Dermis microvascular lymphatic vessel endothelial cell (primary cell): ENCODE measurements around the gene TRRAP. TPM values are rescaled to one million over a fixed set of nuclear protein-coding genes. Genes with fewer than 3 reads are reported as not detected.
"Not testable (repeated sequence)": the region's sequence is repeated elsewhere in the genome, so short reads cannot be mapped to it uniquely, and the experiment has no call there.

Experiments used
- DNase-seq, 2 donors: peaks; one replicate each; pipeline versions ENCODE4 v3.0.0 to v3.0.0-alpha.2; 2010; ENCODE audit warnings: low read depth in 2 of 2
- total RNA-seq: library from RNA; depleted of rRNA; stranded (reverse); fragments of >200 nt; gene quantifications from 2 replicates; pipeline ENCODE4 v1.2.1, GENCODE V29; 2014

The TRRAP gene
- total RNA-seq: 11.9 and 20.2 TPM in 2 replicates

- DNase-seq: peak; percentile 33 to 83
Measured at GRCh38 chr7:98878365-98879197, at the start of gene TRRAP. Gene TRRAP (plus strand): TSS chr7:98878532. CDS start chr7:98881151, 2,619 bp downstream.

DNA sequence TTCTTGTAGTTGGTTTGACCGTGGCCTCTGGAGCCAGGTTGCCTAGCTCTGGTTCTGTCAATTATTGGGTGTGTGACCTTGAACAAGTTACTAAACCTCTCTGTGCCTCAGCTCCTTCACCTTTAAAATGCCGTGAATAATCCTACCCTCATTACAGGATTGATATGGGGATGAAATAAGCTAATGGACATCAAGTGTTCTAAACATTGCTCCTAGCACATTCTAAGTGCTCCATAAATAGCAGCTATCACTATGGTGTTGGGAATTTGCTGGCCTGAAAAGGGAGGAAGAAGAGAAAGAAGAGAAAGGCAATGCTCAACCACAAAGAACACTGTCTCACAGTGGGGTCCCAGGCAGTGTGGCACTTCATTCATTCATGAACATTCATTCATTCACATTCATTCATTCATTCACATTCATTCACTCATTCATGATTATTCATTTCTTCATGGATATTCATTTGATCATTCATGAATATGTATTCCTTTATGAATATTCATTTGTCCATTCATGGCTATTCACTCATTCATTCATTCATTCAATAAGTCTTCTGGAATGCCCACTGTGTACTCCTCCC, 47.3 kb upstream of the TRRAP start:
- DNase-seq: no peak

DNA sequence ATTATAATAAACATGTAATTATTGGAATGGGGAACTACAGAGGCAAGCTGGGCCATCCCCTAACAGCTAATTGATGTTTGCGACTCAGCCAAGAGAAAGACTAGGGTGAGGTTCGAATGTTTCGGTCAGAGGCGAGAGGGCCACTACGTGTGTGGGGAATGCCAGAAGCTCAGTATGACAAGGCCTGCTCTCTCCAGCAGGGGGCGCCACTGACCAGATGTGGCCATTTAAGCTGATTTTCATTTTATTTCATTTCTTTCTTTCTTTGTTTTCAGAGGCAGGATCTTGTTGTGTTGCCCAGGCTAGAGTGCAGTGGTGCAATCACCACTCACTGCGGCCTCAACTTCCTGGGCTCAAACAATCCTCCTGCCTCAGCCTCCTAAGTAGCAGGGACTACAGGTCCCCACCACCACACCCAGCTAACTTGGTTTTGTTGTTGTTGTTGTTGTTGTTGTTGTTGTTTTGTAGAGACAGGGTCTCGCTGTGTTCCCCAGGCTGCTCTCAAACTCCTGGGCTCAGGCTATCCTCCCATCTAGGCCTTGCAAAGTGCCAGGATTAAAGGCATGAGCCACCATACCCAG, 46.6 kb upstream of the TRRAP start:
- peak in 1 of 2 donors; percentile 33 for DNase-seq

- DNase-seq: no peak
Measured at GRCh38 chr7:98833022-98833421, 45.3 kb upstream of the TRRAP start.

GRCh38 chr7:98834949-98835348, 43.4 kb upstream of the TRRAP start:
- no peak for DNase-seq

DNA sequence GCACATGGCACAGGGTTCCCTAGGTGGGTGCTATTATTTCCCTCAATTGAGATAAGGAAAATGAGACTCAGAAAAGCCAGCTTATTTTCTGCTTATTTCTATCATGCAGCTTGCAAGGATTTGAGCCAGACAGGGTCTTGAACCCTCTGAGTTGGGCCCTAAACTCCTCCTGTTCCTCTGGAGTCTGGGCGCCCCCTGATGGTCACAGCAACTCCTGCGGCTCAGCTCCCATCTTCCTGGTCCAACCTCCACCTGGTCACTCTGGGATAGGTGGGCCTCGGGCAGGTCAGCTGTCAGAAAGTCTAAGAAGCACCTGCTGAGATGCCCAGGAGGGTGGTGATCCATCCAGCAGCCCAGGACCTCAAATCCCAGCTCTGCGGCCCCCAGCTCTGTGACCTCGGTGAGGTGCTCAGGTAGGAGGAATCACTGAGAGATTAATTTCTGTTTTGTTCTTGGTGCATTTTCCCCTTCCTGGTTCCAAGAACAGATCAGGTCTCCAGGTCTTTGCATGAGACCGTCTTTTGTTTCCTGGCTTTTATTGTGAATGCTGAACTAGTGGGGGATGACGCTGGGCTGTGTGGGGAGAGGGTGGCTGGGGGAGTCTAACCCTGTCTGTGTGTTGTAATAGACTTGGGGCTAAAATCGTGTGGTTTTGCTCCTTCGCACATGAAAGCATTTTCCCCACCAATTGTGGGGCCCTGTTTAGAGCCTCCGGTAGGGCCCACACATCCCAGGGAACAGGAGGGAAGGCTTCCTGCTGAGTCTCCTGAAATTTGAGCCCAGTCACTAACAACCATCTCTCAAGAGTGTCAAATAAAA, 41.3 kb upstream of the TRRAP start:
- no peak for DNase-seq

DNA sequence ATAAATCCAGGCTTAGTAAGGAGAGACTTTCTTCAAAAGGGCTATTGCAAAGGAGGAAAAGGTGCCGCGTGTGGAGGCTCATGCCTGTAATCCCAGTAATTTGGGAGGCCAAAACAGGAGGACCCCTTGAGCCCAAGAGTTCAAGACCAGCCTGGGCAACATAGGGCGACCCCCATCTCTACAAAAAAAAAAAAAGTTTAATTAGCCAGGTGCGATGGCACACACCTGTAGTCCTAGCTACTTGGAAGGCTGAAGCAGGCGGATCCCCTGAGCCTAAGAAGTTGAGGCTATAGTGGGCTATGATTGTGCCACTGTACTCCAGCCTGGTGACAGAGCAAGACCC, 40.7 kb upstream of the TRRAP start:
- DNase-seq: no peak

DNA sequence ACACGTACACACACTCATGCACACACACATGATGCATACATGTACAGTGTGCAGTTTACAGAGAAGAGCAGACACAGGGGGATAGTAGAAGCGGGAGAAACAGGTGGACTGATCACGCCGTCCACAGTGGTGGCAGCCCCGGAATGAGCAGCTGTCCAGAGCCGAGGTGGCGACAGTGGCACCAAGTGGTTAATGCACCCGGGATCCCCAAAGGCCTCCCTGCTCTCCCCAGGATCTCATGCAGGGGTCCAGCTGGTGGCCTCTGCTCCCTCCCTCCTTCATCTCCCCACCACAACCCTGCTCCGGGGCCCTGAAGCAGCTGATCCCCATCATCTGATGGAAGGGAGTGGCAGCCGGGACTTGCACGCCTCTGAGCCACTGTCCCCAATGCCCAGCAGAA, 38.2 kb upstream of the TRRAP start:
- no peak for DNase-seq

DNA sequence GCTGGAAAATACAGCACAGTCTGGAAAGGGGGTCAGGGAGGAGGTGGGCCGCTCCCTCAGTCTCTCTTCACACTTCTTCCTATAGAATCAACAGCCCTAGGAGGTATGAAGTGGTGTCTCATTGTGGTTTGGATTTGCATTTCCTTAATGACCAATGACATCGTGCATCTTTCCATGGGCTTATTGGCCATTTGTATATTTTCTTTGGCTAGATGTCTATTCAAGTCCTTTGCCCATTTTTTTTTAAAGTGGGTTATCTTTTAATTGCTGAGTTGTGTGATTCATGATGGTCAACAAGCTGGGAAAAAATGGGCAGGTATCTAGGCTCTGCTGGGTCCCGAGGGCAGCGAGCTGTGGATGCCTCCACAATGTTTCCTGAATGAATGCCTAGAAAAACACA, 37.6 kb upstream of the TRRAP start:
- no peak for DNase-seq

- DNase-seq: peak in 1 of 2 donors; percentile 46
Measured at GRCh38 chr7:98841179-98841997, 36.9 kb upstream of the TRRAP start.

- DNase-seq: not testable (repeated sequence)
Measured at GRCh38 chr7:98842552-98842951, 35.8 kb upstream of the TRRAP start.

DNA sequence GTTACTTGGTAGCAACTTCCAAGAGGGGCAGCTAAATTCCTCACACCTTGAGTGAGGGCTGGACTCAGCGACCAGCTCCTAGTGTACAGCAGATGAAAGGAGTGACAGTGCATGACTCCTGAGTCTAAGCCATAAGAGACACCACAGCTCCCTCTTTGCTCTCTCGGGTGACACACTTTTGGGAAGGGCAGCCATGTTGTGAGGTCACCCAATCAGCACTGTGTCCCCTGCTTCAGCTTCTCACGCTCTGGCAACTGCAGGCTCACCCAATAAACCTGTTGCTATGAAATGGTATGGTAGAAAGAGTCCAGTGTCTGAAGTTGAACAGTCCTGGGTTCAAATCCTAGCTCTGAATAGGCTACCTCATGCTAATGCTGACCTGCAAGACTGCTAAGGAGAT, 29.4 kb upstream of the TRRAP start:
- no peak for DNase-seq

DNA sequence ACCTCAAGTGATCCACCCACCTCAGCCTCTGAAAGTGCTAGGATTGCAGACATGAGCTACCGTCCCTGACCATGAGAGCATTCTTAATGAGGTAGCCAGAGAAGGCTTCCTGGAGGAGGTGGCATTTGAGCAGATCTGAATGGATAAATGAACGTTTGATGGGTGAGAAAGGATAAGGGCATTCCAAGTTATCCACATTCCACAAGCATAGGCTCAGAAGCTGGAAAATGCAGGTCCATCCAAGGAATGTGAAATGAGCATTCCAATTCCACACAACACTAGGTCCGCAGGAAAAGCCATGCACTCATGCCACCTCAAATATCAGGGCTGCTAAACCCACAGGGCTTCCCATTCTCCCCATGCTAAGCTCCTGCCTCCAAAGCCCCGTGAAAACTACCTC, 25.5 kb upstream of the TRRAP start:
- DNase-seq: no peak

DNA sequence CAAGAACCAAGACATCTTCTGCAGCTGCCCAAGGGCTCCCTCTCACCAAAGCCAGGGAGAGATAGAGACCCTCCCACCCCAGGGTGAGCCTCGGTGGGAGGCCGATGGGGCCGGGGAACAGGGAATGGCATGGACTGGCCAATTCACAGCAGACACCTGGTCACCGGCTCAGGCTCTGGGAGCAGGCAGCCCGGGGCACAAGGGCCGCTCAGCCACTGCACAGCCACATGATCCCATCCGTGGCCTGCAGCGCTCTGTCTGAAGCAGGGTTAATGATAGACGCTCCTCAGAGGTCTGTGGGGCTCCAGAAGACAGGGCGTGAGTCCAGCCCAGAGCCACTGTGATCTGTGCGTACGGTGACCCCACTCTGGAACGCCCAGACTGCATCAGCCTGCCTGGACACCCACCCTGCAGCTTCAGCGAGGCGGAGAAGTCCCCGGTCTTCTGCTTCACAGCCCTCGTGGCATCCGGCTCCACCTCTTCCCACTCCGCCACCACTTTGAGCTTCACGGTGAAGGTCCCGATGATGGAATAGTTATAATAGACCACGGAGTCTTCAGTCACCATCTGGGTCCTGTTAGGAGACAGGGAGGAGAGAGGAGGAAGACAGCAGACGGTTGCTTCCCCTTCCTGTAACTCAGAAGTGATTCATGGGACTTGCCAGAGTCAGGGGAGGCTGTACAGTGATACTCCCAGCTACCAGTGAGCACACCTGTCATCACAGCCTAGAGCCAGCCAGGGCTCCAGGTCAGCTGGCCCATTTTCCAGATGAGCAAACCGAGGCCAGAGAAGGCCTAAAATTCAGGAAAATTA, 22.5 kb upstream of the TRRAP start:
- no peak for DNase-seq

DNA sequence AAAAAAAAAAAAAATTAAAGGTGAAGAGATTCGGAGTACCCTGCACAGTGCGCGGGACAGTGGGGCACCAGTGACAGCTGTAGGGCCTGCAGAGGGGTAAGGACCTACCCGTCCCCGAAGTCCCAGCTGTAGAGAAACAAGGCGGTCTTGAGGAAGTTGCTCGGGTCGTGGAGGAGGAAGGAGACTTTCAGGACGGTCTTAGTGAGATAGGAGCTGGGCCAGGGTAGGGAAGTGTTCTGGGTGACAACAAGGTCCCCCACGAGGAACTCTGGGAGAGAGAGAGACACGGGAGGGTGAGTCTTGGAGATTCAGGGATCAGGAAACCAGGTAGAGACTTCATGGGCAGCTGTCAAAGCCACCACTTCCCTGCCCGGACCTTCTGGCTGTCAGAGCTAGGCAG, 18.3 kb upstream of the TRRAP start:
- no peak for DNase-seq

DNA sequence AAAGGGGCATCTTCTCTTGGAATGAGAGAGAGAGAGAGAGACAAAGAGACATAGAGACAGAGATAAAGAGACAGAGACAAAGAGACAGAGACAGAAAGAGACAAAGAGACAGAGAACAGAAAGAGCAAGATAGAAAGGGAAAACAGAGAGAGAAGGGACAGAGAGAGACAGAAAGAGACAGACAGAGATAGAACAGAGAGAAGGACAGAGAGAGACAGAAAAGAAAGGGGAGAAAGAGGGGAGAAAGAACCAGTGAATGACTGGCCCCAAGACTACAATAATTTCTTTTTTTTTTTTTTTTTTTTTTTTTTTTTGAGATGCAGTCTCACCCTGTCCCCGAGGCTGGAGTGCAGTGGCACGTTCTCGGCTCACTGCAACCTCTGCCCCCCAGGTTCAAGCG, 16.1 kb upstream of the TRRAP start:
- DNase-seq: no peak

GRCh38 chr7:98862716-98863420, 15.5 kb upstream of the TRRAP start:
- no peak for DNase-seq

DNA sequence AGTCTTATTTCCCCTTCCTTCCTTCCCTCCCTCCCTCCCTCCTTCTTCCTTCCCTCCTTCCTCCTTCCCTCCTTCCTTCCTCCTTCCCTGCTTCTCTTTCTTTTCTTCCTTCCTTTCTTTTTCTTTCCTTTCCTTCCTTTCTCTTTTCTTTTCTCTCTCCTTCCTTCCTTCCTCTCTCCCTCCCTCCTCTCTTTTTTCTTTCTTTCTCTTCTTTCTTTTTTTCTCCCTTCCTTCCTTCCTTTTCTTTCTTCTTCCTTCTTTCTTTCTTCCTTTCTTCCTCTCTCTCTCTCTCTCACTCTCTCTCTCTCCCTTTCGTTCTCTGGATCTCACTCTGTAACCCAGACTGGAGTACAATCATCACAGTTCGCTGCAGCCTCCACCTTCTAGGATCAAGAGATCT, 14.7 kb upstream of the TRRAP start:
- no peak for DNase-seq

- DNase-seq: no peak
Measured at GRCh38 chr7:98864731-98865453, 13.4 kb upstream of the TRRAP start.
